ENCODE measurements around the gene AK5. TPM values are rescaled to one million over a fixed set of nuclear protein-coding genes. Genes with fewer than 3 reads are reported as not detected.

AK5 gene
- total and polyA plus RNA-seq, 2 experiments from 2014 or later = 8.8 to 12.2 TPM

- no peak for TF ChIP-seq ZNF462 (CRISPR knock-in tag; IDR thresholded peaks at IDR 0.05)
Measured at GRCh38 chr1:77383236-77383635, 101.4 kb downstream of the AK5 start (continued).

- peaks cover 2% of the 10 kb centered on the region for H3K27me3 Mint-ChIP-seq (ENCODE audit: insufficient read depth, low read depth, poor library complexity)
- no peak overlapping the region; the same call in 1 of the 2 replicates for H3K27ac ChIP-seq (ENCODE audit: low read depth)
- no peak overlapping the region for H2AFZ ChIP-seq
- no peaks in the 10 kb centered on the region for H4K20me1 ChIP-seq (replicated peaks; ENCODE audit: insufficient read depth)
- ATAC-seq = no peak
- H3K27me3 ChIP-seq (ENCODE audit: insufficient read depth) = no peaks in the 10 kb centered on the region
- no peaks in the 10 kb centered on the region; the same call in 2 of the 3 replicates for H3K9me3 Mint-ChIP-seq
- H3K79me2 ChIP-seq (replicated peaks; ENCODE audit: insufficient read depth) = no peaks in the 10 kb centered on the region
- no peaks in the 10 kb centered on the region for H3F3A ChIP-seq (replicated peaks; ENCODE audit: low read depth)
- H3K4me3 Mint-ChIP-seq = no peak overlapping the region
- no peak for TF ChIP-seq ZNF462 (CRISPR knock-in tag; IDR thresholded peaks at IDR 0.05)
- no peak for TF ChIP-seq EZH2 (IDR thresholded peaks at IDR 0.05; ENCODE audit: low read depth, unreplicated experiment)
- no peak for TF ChIP-seq EZH2phosphoT487 (IDR thresholded peaks at IDR 0.05; ENCODE audit: unreplicated experiment)
- no peak for TF ChIP-seq STAT1 (IDR thresholded peaks at IDR 0.05; ENCODE audit: unreplicated experiment)
- TF ChIP-seq CREB1 (CRISPR knock-in tag; IDR thresholded peaks at IDR 0.05; ENCODE audit: low read depth) = no peak
- H3K36me3 Mint-ChIP-seq (ENCODE audit: low read depth) = no peaks in the 10 kb centered on the region
- no peak overlapping the region for H3K4me3 ChIP-seq
- DNase-seq (ENCODE audit: low spot score) = no peak
- peak overlapping the region; percentile 80 for H3K27ac Mint-ChIP-seq
- no peaks in the 10 kb centered on the region for H3K36me3 ChIP-seq (ENCODE audit: insufficient read depth)
- H3K4me1 ChIP-seq (ENCODE audit: insufficient read depth) = peaks cover 15% of the 10 kb centered on the region
- no peaks in the 10 kb centered on the region for H3K9me2 ChIP-seq (ENCODE audit: insufficient read depth)
- peak overlapping the region; percentile 24; the same call in 1 of the 2 replicates for H3K4me2 ChIP-seq
- H3K4me1 Mint-ChIP-seq = peaks cover 25% of the 10 kb centered on the region; the same call in 2 of the 3 replicates
Measured at GRCh38 chr1:77385551-77385950, 103.7 kb downstream of the AK5 start.

All from GM23338 (cell line).